Loucy (cell line): ENCODE results near the gene PLEKHG4B.

ENCODE experiments used
- H2AFZ ChIP-seq: fragments of 200-600 bp; sonication (generic); 2 replicates; pipeline ENCODE4 v1.6.0; 2016; ENCODE audit warnings: antibody characterized with exemption, mild to moderate bottlenecking, low read length, moderate library complexity
- H3F3A ChIP-seq: fragments of 200-600 bp; 2 replicates; pipeline ENCODE4 v1.6.0; 2016; ENCODE audit warnings: antibody characterized with exemption, low read depth, mild to moderate bottlenecking
- H3K27me3 ChIP-seq: fragments of 200-600 bp; sonication (generic); 2 replicates; pipeline ENCODE4 v1.6.1; 2014; ENCODE audit warnings: low read length, mild to moderate bottlenecking; ENCODE audit not compliant: insufficient read depth, poor library complexity, severe bottlenecking
- H3K36me3 ChIP-seq: fragments of 200-600 bp; sonication (generic); 2 replicates; pipeline ENCODE4 v1.6.1; 2016; ENCODE audit warnings: low read length; ENCODE audit not compliant: insufficient read depth
- H3K4me1 ChIP-seq: fragments of 200-600 bp; sonication (generic); 2 replicates; pipeline ENCODE4 v1.5.1; 2014; ENCODE audit warnings: low read length, mild to moderate bottlenecking; ENCODE audit not compliant: insufficient read depth, poor library complexity, severe bottlenecking
- H3K4me2 ChIP-seq: fragments of 200-600 bp; sonication (generic); 2 replicates; pipeline ENCODE4 v1.6.0; 2014; ENCODE audit warnings: antibody characterized with exemption, low read length, low read depth, mild to moderate bottlenecking; ENCODE audit not compliant: poor library complexity, severe bottlenecking
- H3K4me3 ChIP-seq: fragments of 200-600 bp; sonication (generic); 2 replicates; pipeline ENCODE4 v1.5.1; 2014; ENCODE audit warnings: low read length, mild to moderate bottlenecking, mixed read lengths; ENCODE audit not compliant: poor library complexity, severe bottlenecking
- H3K79me2 ChIP-seq: fragments of 200-600 bp; sonication (generic); 2 replicates; pipeline ENCODE4 v1.6.1; 2014; ENCODE audit warnings: low read length; ENCODE audit not compliant: insufficient read depth
- H3K9ac ChIP-seq: fragments of 200-600 bp; sonication (generic); 2 replicates; pipeline ENCODE4 v1.6.0; 2014; ENCODE audit warnings: mild to moderate bottlenecking, low read depth, low read length, moderate library complexity; ENCODE audit not compliant: poor library complexity, severe bottlenecking
- H3K9me2 ChIP-seq: fragments of 200-600 bp; sonication (generic); replicated peaks from 2 replicates; pipeline ENCODE4 v1.6.1; 2016; ENCODE audit warnings: low read depth, low read length, mixed read lengths
- H3K9me3 ChIP-seq: fragments of 200-600 bp; sonication (generic); 2 replicates; pipeline ENCODE4 v1.6.1; 2014; ENCODE audit warnings: mild to moderate bottlenecking, antibody characterized with exemption, low read length, low read depth; ENCODE audit not compliant: insufficient read depth
- H4K20me1 ChIP-seq: fragments of 200-600 bp; sonication (generic); 2 replicates; pipeline ENCODE4 v1.6.0; 2014; ENCODE audit warnings: antibody characterized with exemption, low read length, mild to moderate bottlenecking; ENCODE audit not compliant: insufficient read depth, poor library complexity, severe bottlenecking
- CTCF ChIP-seq: fragments of 200-600 bp; sonication (generic); conservative IDR thresholded peaks from 2 replicates; pipeline ENCODE4 v1.5.1; 2014; ENCODE audit warnings: mild to moderate bottlenecking, antibody characterized with exemption, low read length
- EZH2phosphoT487 ChIP-seq: fragments of 200-600 bp; IDR thresholded peaks from 2 replicates; pipeline ENCODE4 v1.6.1; 2018; ENCODE audit warnings: antibody characterized with exemption, mild to moderate bottlenecking, moderate library complexity, borderline replicate concordance

The PLEKHG4B gene

GRCh38 chr5:154826-155225, 62.9 kb downstream of the PLEKHG4B start:
- H3K27me3 ChIP-seq = no peaks in the 10 kb centered on the region
- H2AFZ ChIP-seq = no peak overlapping the region
- no peaks in the 10 kb centered on the region for H4K20me1 ChIP-seq
- H3F3A ChIP-seq = no peaks in the 10 kb centered on the region
- peak overlapping the region; percentile 44 for H3K4me2 ChIP-seq
- no peaks in the 10 kb centered on the region for H3K9me3 ChIP-seq
- H3K79me2 ChIP-seq = no peaks in the 10 kb centered on the region
- peaks cover 32% of the 10 kb centered on the region for H3K4me1 ChIP-seq
- H3K9ac ChIP-seq = peak overlapping the region; percentile 42
- H3K9me2 ChIP-seq = no peaks in the 10 kb centered on the region
- no peaks in the 10 kb centered on the region for H3K36me3 ChIP-seq
- TF ChIP-seq CTCF = no peak
- no peak for TF ChIP-seq EZH2phosphoT487
- no peak overlapping the region for H3K4me3 ChIP-seq

GRCh38 chr5:155651-156410, 63.9 kb downstream of the PLEKHG4B start:
- TF ChIP-seq CTCF = no peak
- no peak for TF ChIP-seq EZH2phosphoT487
- H3K9ac ChIP-seq = no peak overlapping the region
- no peaks in the 10 kb centered on the region for H3K9me2 ChIP-seq
- H3K79me2 ChIP-seq = no peaks in the 10 kb centered on the region
- H3K36me3 ChIP-seq = no peaks in the 10 kb centered on the region
- H3K4me2 ChIP-seq = no peak overlapping the region
- H3K4me1 ChIP-seq = peaks cover 37% of the 10 kb centered on the region
- no peaks in the 10 kb centered on the region for H3K27me3 ChIP-seq
- H2AFZ ChIP-seq = no peak overlapping the region
- H3K4me3 ChIP-seq = no peak overlapping the region
- H3F3A ChIP-seq = no peaks in the 10 kb centered on the region
- no peaks in the 10 kb centered on the region for H3K9me3 ChIP-seq
- H4K20me1 ChIP-seq = no peaks in the 10 kb centered on the region

GRCh38 chr5:156411-157072, 64.6 kb downstream of the PLEKHG4B start:
- H3K9ac ChIP-seq = no peak overlapping the region
- no peak overlapping the region for H3K4me3 ChIP-seq
- H4K20me1 ChIP-seq = no peaks in the 10 kb centered on the region
- no peaks in the 10 kb centered on the region for H3K9me3 ChIP-seq
- no peak overlapping the region for H3K4me2 ChIP-seq
- H3K4me1 ChIP-seq = peaks cover 40% of the 10 kb centered on the region
- H3K27me3 ChIP-seq = no peaks in the 10 kb centered on the region
- no peaks in the 10 kb centered on the region for H3K9me2 ChIP-seq
- H3K36me3 ChIP-seq = no peaks in the 10 kb centered on the region
- H2AFZ ChIP-seq = no peak overlapping the region
- no peaks in the 10 kb centered on the region for H3K79me2 ChIP-seq
- TF ChIP-seq CTCF (no peak), EZH2phosphoT487 (no peak)
- H3F3A ChIP-seq = no peaks in the 10 kb centered on the region
